HL-60 (cell line): Measurements from ENCODE around the gene STOML1.

ENCODE experiments used
- DNase-seq, 2 experiments: peaks; one replicate each; pipeline ENCODE4 v3.0.0-alpha.2; 2010 to 2020; ENCODE audit warnings: low read depth in 1 of 2, low spot score in 1 of 2
- H3K27ac ChIP-seq: fragments of 250-450 bp; sonication (Bioruptor Pico); replicated peaks from 2 replicates; pipeline ENCODE4 v1.5.1; 2020; ENCODE audit warnings: mild to moderate bottlenecking, moderate library complexity
- H3K27me3 ChIP-seq: fragments of 250-450 bp; sonication (Bioruptor Pico); 2 replicates; pipeline ENCODE4 v1.5.1; 2021; ENCODE audit warnings: mild to moderate bottlenecking, moderate library complexity; ENCODE audit not compliant: insufficient read depth, poor library complexity, severe bottlenecking
- H3K4me3 ChIP-seq: replicated peaks from 2 replicates; pipeline ENCODE4 v1.5.1; 2011; ENCODE audit warnings: mild to moderate bottlenecking, control low read depth, low read length; ENCODE audit not compliant: insufficient read depth
- GABPA ChIP-seq: IDR thresholded peaks from 2 replicates; pipeline ENCODE4 v1.6.1; 2012; ENCODE audit warnings: low read depth
- POLR2AphosphoS5 ChIP-seq: IDR thresholded peaks from 2 replicates; pipeline ENCODE4 v1.6.1; 2012; ENCODE audit warnings: low read depth
- SPI1 ChIP-seq: IDR thresholded peaks from 2 replicates; pipeline ENCODE4 v1.6.1; 2012; ENCODE audit warnings: low read depth, mild to moderate bottlenecking, borderline replicate concordance
- TF ChIP-seq, protein P1 (sequence below): IDR thresholded peaks from one replicate; pipeline ENCODE4 v1.5.1; 2011; ENCODE audit warnings: low read length, control low read depth, inconsistent platforms; ENCODE audit not compliant: insufficient read depth
- TF ChIP-seq, protein P2 (sequence below): IDR thresholded peaks from 2 replicates; pipeline ENCODE4 v1.6.1; 2012; ENCODE audit warnings: low read depth; ENCODE audit not compliant: insufficient replicate concordance

The STOML1 gene

GRCh38 chr15:73983211-73983727 is 8.8 kb downstream of the STOML1 start:
- TF ChIP-seq, protein P1, sequence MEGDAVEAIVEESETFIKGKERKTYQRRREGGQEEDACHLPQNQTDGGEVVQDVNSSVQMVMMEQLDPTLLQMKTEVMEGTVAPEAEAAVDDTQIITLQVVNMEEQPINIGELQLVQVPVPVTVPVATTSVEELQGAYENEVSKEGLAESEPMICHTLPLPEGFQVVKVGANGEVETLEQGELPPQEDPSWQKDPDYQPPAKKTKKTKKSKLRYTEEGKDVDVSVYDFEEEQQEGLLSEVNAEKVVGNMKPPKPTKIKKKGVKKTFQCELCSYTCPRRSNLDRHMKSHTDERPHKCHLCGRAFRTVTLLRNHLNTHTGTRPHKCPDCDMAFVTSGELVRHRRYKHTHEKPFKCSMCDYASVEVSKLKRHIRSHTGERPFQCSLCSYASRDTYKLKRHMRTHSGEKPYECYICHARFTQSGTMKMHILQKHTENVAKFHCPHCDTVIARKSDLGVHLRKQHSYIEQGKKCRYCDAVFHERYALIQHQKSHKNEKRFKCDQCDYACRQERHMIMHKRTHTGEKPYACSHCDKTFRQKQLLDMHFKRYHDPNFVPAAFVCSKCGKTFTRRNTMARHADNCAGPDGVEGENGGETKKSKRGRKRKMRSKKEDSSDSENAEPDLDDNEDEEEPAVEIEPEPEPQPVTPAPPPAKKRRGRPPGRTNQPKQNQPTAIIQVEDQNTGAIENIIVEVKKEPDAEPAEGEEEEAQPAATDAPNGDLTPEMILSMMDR = no peak
- TF ChIP-seq POLR2AphosphoS5 = no peak
- TF ChIP-seq GABPA = no peak
- TF ChIP-seq SPI1 = no peak
- TF ChIP-seq, protein P2, sequence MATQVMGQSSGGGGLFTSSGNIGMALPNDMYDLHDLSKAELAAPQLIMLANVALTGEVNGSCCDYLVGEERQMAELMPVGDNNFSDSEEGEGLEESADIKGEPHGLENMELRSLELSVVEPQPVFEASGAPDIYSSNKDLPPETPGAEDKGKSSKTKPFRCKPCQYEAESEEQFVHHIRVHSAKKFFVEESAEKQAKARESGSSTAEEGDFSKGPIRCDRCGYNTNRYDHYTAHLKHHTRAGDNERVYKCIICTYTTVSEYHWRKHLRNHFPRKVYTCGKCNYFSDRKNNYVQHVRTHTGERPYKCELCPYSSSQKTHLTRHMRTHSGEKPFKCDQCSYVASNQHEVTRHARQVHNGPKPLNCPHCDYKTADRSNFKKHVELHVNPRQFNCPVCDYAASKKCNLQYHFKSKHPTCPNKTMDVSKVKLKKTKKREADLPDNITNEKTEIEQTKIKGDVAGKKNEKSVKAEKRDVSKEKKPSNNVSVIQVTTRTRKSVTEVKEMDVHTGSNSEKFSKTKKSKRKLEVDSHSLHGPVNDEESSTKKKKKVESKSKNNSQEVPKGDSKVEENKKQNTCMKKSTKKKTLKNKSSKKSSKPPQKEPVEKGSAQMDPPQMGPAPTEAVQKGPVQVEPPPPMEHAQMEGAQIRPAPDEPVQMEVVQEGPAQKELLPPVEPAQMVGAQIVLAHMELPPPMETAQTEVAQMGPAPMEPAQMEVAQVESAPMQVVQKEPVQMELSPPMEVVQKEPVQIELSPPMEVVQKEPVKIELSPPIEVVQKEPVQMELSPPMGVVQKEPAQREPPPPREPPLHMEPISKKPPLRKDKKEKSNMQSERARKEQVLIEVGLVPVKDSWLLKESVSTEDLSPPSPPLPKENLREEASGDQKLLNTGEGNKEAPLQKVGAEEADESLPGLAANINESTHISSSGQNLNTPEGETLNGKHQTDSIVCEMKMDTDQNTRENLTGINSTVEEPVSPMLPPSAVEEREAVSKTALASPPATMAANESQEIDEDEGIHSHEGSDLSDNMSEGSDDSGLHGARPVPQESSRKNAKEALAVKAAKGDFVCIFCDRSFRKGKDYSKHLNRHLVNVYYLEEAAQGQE = no peak
- Histone ChIP-seq H3K4me3 (no peak overlapping the region), H3K27ac (peak overlapping the region; percentile 16; the same call in 1 of the 2 replicates), H3K27me3 (no peaks in the 10 kb centered on the region)
- DNase-seq = no peak

DNA sequence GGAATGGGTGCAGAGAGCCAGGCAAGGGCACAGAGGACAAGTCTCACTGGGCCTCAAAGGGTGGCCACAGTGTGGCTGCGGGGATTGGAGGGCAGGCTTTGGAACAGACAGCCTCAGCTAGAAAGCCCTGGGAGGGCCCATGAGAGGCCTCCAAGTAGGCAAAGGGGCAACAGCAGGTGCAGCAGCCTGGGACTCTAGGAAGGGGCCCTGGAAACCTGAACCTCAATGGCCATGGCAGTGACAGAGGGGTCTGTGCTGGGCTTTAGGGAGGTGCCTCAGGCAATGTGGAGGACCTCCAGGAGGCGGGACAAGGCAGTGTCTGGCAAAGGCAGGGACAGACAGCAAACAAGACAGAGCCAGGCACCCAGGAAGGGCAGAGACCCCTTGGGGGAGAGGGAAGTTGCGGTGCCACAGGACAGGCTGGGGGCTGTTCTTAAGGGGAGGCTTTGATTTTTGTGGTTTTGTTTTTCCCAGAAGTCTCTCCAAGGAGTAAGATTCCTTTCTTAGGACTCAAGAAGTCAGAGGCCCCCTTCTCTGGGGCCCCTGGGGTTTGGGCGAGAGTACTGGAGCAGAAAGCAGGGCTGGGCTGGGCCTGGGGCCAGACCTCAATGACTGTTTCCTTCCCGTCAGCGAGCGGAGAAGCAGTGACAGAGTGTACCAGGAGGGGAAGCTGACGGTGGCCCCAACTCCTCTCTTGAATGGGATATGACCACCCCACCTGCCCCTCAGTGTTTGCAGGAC is 9.7 kb downstream of the STOML1 start:
- Histone ChIP-seq H3K27ac (peak overlapping the region; percentile 16; the same call in 1 of the 2 replicates), H3K27me3 (no peaks in the 10 kb centered on the region), H3K4me3 (no peak overlapping the region)
- DNase-seq = peak in 1 of 2 experiments; percentile 59
- TF ChIP-seq POLR2AphosphoS5 (no peak), GABPA (no peak), SPI1 (no peak)
- TF ChIP-seq, protein P1 = no peak
- TF ChIP-seq, protein P2 = no peak

- Histone ChIP-seq H3K27me3 (no peaks in the 10 kb centered on the region), H3K27ac (no peak overlapping the region), H3K4me3 (no peak overlapping the region)
- no peak for TF ChIP-seq SPI1
- TF ChIP-seq, protein P2 = no peak
- DNase-seq = no peak
These were observed 10.3 kb downstream of the STOML1 start for GRCh38 chr15:73981761-73982221.
